Measurements from ENCODE around the gene MACROD1. TPM values are rescaled to one million over a fixed set of nuclear protein-coding genes. Genes with fewer than 3 reads are reported as not detected.

MACROD1 gene
- total and polyA plus RNA-seq, 8 donors, result 13.5 to 25.1 (median 20.3) TPM

DNA sequence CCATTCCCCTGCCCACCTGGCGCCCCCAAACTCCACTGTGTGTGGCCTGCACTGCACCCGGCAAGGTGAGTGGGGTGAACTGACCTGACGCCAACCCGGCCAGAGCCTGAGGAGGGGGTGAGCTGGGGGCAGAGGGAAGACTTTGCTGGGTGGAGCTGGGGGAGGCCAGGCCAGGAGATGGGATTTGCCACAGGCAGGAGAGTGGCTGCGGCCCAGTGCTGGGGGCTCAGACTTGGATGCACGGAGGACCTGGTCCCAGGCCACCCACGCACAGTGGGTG lies 148.0 kb downstream of the MACROD1 start:
- Histone ChIP-seq H3K36me3 (no peaks in the 10 kb centered on the region), H3K4me1 (no peaks in the 10 kb centered on the region), H3K27me3 (no peaks in the 10 kb centered on the region), H3K27ac (no peak overlapping the region), H3K9me3 (no peaks in the 10 kb centered on the region), H3K4me3 (no peak overlapping the region)
- ATAC-seq (no peak), DNase-seq (no peak)
- intact Hi-C loops (cut with DNase I), result no loop called here
- TF ChIP-seq, protein P1, sequence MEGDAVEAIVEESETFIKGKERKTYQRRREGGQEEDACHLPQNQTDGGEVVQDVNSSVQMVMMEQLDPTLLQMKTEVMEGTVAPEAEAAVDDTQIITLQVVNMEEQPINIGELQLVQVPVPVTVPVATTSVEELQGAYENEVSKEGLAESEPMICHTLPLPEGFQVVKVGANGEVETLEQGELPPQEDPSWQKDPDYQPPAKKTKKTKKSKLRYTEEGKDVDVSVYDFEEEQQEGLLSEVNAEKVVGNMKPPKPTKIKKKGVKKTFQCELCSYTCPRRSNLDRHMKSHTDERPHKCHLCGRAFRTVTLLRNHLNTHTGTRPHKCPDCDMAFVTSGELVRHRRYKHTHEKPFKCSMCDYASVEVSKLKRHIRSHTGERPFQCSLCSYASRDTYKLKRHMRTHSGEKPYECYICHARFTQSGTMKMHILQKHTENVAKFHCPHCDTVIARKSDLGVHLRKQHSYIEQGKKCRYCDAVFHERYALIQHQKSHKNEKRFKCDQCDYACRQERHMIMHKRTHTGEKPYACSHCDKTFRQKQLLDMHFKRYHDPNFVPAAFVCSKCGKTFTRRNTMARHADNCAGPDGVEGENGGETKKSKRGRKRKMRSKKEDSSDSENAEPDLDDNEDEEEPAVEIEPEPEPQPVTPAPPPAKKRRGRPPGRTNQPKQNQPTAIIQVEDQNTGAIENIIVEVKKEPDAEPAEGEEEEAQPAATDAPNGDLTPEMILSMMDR (IDR thresholded peaks at IDR 0.05), result no peak

DNA sequence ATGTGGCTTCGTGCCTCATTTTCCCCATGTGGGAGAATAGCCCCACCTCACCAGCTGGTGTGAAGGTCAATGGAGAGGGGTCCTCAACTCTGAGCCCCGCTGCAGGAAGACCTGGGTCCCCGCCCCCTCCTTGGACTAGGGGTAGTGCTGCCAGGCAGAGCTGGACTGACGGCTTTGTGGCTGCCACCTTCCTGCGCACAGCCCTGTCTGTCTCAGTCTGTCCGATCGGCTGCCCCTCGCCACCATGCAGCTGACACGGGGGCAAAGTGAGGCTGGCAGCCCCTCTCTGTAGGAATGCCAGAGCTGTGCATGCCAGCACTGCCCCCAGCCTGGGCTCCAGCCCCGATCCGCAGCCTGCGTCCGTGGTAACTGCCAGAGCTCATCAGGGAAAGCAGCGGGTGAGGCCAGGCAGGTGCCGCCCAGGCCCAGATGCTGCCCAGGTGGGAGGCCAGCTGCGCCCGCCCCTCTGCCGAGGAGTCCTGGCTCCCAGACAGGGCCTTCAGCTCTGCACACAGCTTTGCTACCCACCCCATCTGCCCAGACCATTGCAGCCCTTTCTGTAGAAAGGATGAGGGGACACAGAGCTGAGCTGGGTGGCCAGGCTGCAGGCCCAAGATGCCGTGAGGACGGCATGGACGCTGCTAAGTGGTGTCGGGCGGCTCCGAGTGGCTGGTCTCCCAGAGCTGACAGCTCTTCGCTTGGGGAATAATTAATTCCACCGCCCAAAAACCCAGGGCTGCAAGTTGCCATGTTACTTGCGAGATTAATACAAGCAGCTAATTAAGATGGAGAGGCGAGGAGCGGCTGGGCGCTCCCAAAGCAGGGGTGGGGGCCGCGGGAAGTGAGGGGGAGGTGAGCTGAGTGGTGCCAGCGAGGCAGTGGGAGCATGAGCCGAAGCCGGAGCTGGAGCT lies 149.7 kb downstream of the MACROD1 start:
- no peak for ATAC-seq
- intact Hi-C loops (cut with DNase I), result no loop called here
- TF ChIP-seq, protein P1 (IDR thresholded peaks at IDR 0.05), result no peak
- Histone ChIP-seq H3K36me3 (no peaks in the 10 kb centered on the region), H3K4me3 (no peak overlapping the region), H3K4me1 (no peaks in the 10 kb centered on the region), H3K9me3 (no peaks in the 10 kb centered on the region), H3K27me3 (no peaks in the 10 kb centered on the region), H3K27ac (no peak overlapping the region)
- DNase-seq, result no peak

DNA sequence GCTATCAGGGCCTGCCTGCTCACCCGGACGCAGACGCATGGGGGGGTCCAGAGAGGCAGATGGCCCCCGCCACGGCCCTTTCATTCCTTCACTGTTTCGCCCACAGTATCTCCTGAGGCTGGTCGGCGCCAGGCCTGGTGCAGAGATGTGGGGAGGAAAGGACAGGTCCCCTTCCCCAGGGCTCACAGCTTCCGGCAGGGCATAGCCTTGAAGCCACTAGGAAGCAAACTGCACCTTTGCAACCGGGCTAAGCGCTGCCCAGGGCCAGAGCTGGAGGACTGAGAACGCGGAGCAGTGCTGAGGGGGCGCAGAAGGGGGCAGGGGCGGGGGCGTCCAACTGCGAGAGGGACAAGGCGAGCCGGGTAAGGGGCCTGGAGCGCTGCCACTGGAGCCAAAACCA lies 150.4 kb downstream of the MACROD1 start:
- Histone ChIP-seq H3K36me3 (no peaks in the 10 kb centered on the region), H3K27me3 (no peaks in the 10 kb centered on the region), H3K9me3 (no peaks in the 10 kb centered on the region), H3K4me3 (no peak overlapping the region), H3K27ac (no peak overlapping the region), H3K4me1 (no peaks in the 10 kb centered on the region)
- ATAC-seq (no peak), DNase-seq (no peak)
- intact Hi-C loops (cut with DNase I), result no loop called here
- TF ChIP-seq, protein P1 (IDR thresholded peaks at IDR 0.05), result no peak

DNA sequence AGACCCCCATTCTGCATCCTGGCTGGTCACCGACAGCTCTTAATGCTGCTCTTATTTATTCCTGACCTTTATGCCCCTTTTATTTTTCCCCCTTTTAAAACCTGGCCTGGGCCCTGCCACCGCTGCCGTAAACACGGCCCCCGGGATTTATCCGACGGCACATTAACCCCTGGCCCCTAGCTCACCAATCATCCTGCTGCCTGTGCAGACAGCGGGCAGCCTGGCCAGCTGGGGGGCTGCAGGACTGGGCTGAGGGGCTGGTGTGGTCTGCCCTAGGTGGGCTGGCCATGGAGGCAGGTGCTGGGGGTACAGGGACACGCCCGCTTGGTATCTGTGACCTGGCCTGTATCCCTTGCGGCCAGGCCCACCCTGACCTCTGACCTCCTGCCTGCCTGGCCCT lies 151.6 kb downstream of the MACROD1 start:
- intact Hi-C loops (cut with DNase I), result no loop called here
- Histone ChIP-seq H3K27me3 (no peaks in the 10 kb centered on the region), H3K36me3 (no peaks in the 10 kb centered on the region), H3K4me1 (no peaks in the 10 kb centered on the region), H3K4me3 (no peak overlapping the region), H3K9me3 (no peaks in the 10 kb centered on the region), H3K27ac (no peak overlapping the region)
- no peak for ATAC-seq
- TF ChIP-seq, protein P1 (IDR thresholded peaks at IDR 0.05), result no peak
- DNase-seq, result no peak

DNA sequence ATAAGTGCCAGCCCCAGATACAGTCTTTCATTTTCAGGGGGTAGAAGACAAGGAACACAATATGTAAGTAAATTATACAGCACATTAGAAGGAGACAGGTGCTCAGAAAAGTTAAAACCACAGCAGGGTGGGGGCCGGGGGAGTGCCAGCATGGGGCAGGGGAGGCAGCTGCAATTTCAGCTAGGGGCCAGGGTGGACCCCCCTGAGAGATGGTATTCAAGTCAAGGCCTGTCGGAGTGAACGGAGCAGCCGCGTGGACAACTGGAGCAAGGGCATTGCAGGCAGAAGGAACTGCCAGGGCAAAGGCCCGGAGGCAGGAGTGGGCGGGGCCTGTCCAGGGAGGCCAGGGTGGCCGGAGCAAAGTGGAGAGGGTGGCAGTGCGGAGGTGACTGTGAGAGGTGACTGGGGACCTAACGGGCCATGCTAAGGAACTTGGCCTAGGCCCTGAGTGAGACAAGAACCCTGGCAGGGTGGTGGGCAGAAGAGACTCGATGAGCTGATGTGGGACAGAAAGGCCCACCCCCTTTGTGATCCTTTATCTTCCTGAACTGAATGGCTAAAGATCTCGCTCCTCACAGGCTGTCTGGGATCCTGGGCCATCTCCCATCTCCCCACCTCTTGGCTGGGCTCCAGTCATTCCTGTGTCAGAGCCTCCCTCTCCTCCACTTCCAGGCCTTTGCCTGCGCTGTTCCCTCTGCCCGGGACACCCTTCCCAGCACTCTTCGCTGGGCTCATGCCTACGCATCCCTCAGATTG lies 152.6 kb downstream of the MACROD1 start:
- Histone ChIP-seq H3K4me3 (no peak overlapping the region), H3K36me3 (no peaks in the 10 kb centered on the region), H3K27me3 (peaks cover 0 to 10% of the 10 kb centered on the region in 2 donors), H3K9me3 (no peaks in the 10 kb centered on the region), H3K27ac (no peak overlapping the region), H3K4me1 (peaks cover 0 to 1% of the 10 kb centered on the region in 2 donors)
- TF ChIP-seq, protein P1 (IDR thresholded peaks at IDR 0.05), result no peak
- DNase-seq, result no peak
- no peak for ATAC-seq
- intact Hi-C loops (cut with DNase I), result no loop called here
